NCI-H2081 treated with DMSO at 0.1 percent for 48 hours (cell line): ENCODE measurements around the gene COG2.
A peak's percentile ranks its signal among the peaks of the same experiment; 100 is the strongest.
"Not testable (repeated sequence)": the region's sequence is repeated elsewhere in the genome, so short reads cannot be mapped to it uniquely, and the experiment has no call there.

Source experiments
- DNase-seq: peaks from one replicate; lab custom pipeline; 2025; lab: John Stamatoyannopoulos, UW

COG2 gene

GRCh38 chr1:230642263-230642959 is at the start of gene COG2:
COG2 (plus strand) TSS chr1:230642481; CDS start chr1:230642607, 126 bp downstream.
- peak; percentile 62 for DNase-seq

- no peak for DNase-seq
Observed at GRCh38 chr1:230592848-230593414, 49.4 kb upstream of the COG2 start.

GRCh38 chr1:230594214-230594773 is 48.0 kb upstream of the COG2 start:
- DNase-seq = no peak

- no peak for DNase-seq
Observed at GRCh38 chr1:230595181-230595580, 47.1 kb upstream of the COG2 start.

- DNase-seq = no peak
Observed at GRCh38 chr1:230596306-230596705, 46.0 kb upstream of the COG2 start.

- DNase-seq = no peak
Observed at GRCh38 chr1:230598745-230599144, 43.5 kb upstream of the COG2 start.

GRCh38 chr1:230599926-230600656 is 42.2 kb upstream of the COG2 start:
- no peak for DNase-seq

- not testable (repeated sequence) for DNase-seq
Observed at GRCh38 chr1:230600657-230601400, 41.5 kb upstream of the COG2 start.

GRCh38 chr1:230609208-230609607 is 33.1 kb upstream of the COG2 start:
- no peak for DNase-seq

- no peak for DNase-seq
Observed at GRCh38 chr1:230610589-230610988, 31.7 kb upstream of the COG2 start.

GRCh38 chr1:230611128-230611877 is 31.0 kb upstream of the COG2 start:
- no peak for DNase-seq

- no peak for DNase-seq
Observed at GRCh38 chr1:230611878-230612235, 30.4 kb upstream of the COG2 start.

GRCh38 chr1:230612651-230613050 is 29.6 kb upstream of the COG2 start:
- DNase-seq = no peak

GRCh38 chr1:230614121-230614520 is 28.2 kb upstream of the COG2 start:
- DNase-seq = no peak

- DNase-seq = no peak
Observed at GRCh38 chr1:230618537-230618936, 23.7 kb upstream of the COG2 start.

GRCh38 chr1:230620649-230621323 is 21.5 kb upstream of the COG2 start:
- no peak for DNase-seq

GRCh38 chr1:230621324-230622030 is 20.8 kb upstream of the COG2 start:
- DNase-seq = no peak

GRCh38 chr1:230622151-230622550 is 20.1 kb upstream of the COG2 start:
- DNase-seq = no peak

GRCh38 chr1:230624097-230624713 is 18.1 kb upstream of the COG2 start:
- no peak for DNase-seq

GRCh38 chr1:230626232-230626631 is 16.0 kb upstream of the COG2 start:
- no peak for DNase-seq
